Esophagus muscularis mucosa (tissue), 4 donors: ENCODE results near the gene PRDX1. TPM values are rescaled to one million over a fixed set of nuclear protein-coding genes. Genes with fewer than 3 reads are reported as not detected.

Experiments
- DNase-seq: peaks from one replicate; pipeline ENCODE4 v3.0.0-alpha.2; 2017; ENCODE audit errors: extremely low spot score
- H3K27ac ChIP-seq, 4 donors: fragments of 200-600 bp; sonication (generic); replicated peaks in 1 of 4; 1 replicate in 3 of 4; 2 replicates in 1 of 4; pipeline ENCODE4 v1.5.1; 2016 to 2019; ENCODE audit warnings: mild to moderate bottlenecking in 1 of 4
- H3K27me3 ChIP-seq, 4 donors: fragments of 200-600 bp; sonication (generic); one replicate each; pipeline versions ENCODE4 v1.5.1 to v1.6.0; 2016 to 2019
- H3K36me3 ChIP-seq, 4 donors: fragments of 200-600 bp; sonication (generic); one replicate each; pipeline ENCODE4 v1.5.1; 2016 to 2019
- H3K4me1 ChIP-seq, 4 donors: fragments of 200-600 bp; sonication (generic); one replicate each; pipeline ENCODE4 v1.5.1; 2016 to 2019
- H3K4me3 ChIP-seq, 4 donors: fragments of 200-600 bp; sonication (generic); 1 replicate in 2 of 4; 2 replicates in 2 of 4; pipeline ENCODE4 v1.5.1; 2016 to 2019; ENCODE audit warnings: mild to moderate bottlenecking in 4 of 4, moderate library complexity in 1 of 4
- H3K9me3 ChIP-seq, 4 donors: fragments of 200-600 bp; sonication (generic); 1 replicate in 3 of 4; 2 replicates in 1 of 4; pipeline ENCODE4 v1.5.1; 2016 to 2019
- CTCF ChIP-seq, 3 experiments: fragments of 200-600 bp in 2 of 3; fragments of 450-650 bp in 1 of 3; sonication (generic) in 2 of 3; IDR thresholded peaks; one replicate each; pipeline ENCODE4 v1.5.1; 2017 to 2019; ENCODE audit warnings: antibody characterized with exemption in 3 of 3, mild to moderate bottlenecking in 2 of 3, moderate library complexity in 1 of 3
- EP300 ChIP-seq: sonication (generic); formaldehyde crosslinking; IDR thresholded peaks from one replicate; pipeline ENCODE4 v1.6.1; 2017; ENCODE audit warnings: antibody characterized with exemption
- POLR2A ChIP-seq: fragments of 450-650 bp; IDR thresholded peaks from one replicate; pipeline ENCODE4 v1.6.1; 2017; ENCODE audit warnings: antibody characterized with exemption, moderate library complexity, mild to moderate bottlenecking, low read depth
- POLR2AphosphoS5 ChIP-seq, 2 donors: sonication (generic); formaldehyde crosslinking; IDR thresholded peaks; one replicate each; pipeline ENCODE4 v1.6.1; 2017; ENCODE audit warnings: antibody characterized with exemption in 2 of 2
- intact Hi-C: fragments of 100-400 bp; cut with DNase I; formaldehyde crosslinking; loops from one replicate; pipeline ENCODE4 v1.15.1; 2023
- total RNA-seq, 4 donors: library from RNA; depleted of rRNA; stranded (reverse); fragments of >200 nt; gene quantifications; one replicate each; pipeline versions ENCODE4 v1.1.0 to v1.2.1, GENCODE V29; 2016

The PRDX1 gene
- total RNA-seq, 4 donors from 2014 or later, result 244 to 349 (median 321) TPM

GRCh38 chr1:45465277-45465676 lies 56.4 kb downstream of the PRDX1 start:
- no peak overlapping the region for H3K4me3 ChIP-seq
- H3K36me3 ChIP-seq, result no peaks in the 10 kb centered on the region
- H3K27me3 ChIP-seq, result no peaks in the 10 kb centered on the region
- H3K4me1 ChIP-seq, result no peaks in the 10 kb centered on the region
- no peak for DNase-seq
- intact Hi-C loops, result no loop called here
- no peak overlapping the region for H3K27ac ChIP-seq
- TF ChIP-seq POLR2A (no peak), EP300 (no peak), POLR2AphosphoS5 (IDR thresholded peaks at IDR 0.05) (no peak), CTCF (IDR thresholded peaks at IDR 0.05) (no peak)
- H3K9me3 ChIP-seq, result no peaks in the 10 kb centered on the region

Other genes with a start within 250 kb of the PRDX1 start
- gene HPDL, start 195.0 kb downstream of the PRDX1 start, total RNA-seq, result under 1 TPM in 2 of 4 donors, not detected in 2; 0.17 to 0.19 TPM
- 10 to 100 TPM in 1 of 4 donors, 1 to 10 TPM in 3; 5.0 to 11.8 (median 7.6) TPM for gene TOE1, start 181.7 kb downstream of the PRDX1 start, total RNA-seq
- 10 to 100 TPM in 3 of 4 donors, 1 to 10 TPM in 1; 10.0 to 22.1 (median 14.9) TPM for gene MUTYH, start 181.4 kb downstream of the PRDX1 start, total RNA-seq
- gene TESK2, start 30.7 kb downstream of the PRDX1 start, total RNA-seq, result 1 to 10 TPM; 3.3 to 6.5 (median 4.8) TPM
- 1 to 10 TPM in 2 of 4 donors, under 1 TPM in 2; 0.50 to 1.3 (median 0.98) TPM for gene CCDC163, start 21.8 kb downstream of the PRDX1 start, total RNA-seq
- 1 to 10 TPM; 1.3 to 4.6 (median 3.3) TPM for gene MMACHC, start 21.6 kb downstream of the PRDX1 start, total RNA-seq
- 10 to 100 TPM; 45.6 to 64.0 (median 51.0) TPM for gene AKR1A1, start 28.9 kb upstream of the PRDX1 start, total RNA-seq
- gene NASP, start 62.2 kb upstream of the PRDX1 start, total RNA-seq, result 10 to 100 TPM; 51.4 to 60.6 (median 53.5) TPM
- 1 to 10 TPM in 1 of 4 donors, under 1 TPM in 3; 0.66 to 1.0 (median 0.90) TPM for gene CCDC17, start 102.2 kb upstream of the PRDX1 start, total RNA-seq
- 100 to 1,000 TPM in 2 of 4 donors, 10 to 100 TPM in 2; 87.6 to 110 (median 98.7) TPM for gene GPBP1L1, start 164.6 kb upstream of the PRDX1 start, total RNA-seq
- gene TMEM69, start 166.3 kb upstream of the PRDX1 start, total RNA-seq, result 10 to 100 TPM; 18.9 to 22.5 (median 19.9) TPM
- 10 to 100 TPM in 2 of 4 donors, 1 to 10 TPM in 2; 6.0 to 14.1 (median 10.7) TPM for gene IPP, start 228.8 kb upstream of the PRDX1 start, total RNA-seq